Psoas muscle (tissue), 8 donors: ENCODE data around the gene IL18BP. TPM values are rescaled to one million over a fixed set of nuclear protein-coding genes. Genes with fewer than 3 reads are reported as not detected.
A peak's percentile ranks its signal among the peaks of the same experiment; 100 is the strongest.

Experiments used
- ATAC-seq, 4 donors: fragments of 200-7000 bp; cut with Tn5 transposase; one replicate each; pipeline ENCODE4 v1.9.1; 2020; ENCODE audit warnings: moderate library complexity in 3 of 4, mild to moderate bottlenecking in 2 of 4
- DNase-seq, 2 donors: peaks; one replicate each; pipeline ENCODE4 v3.0.0-alpha.2; 2020
- H3K27ac ChIP-seq: fragments of 200-600 bp; one replicate; pipeline ENCODE4 v1.8.0; 2022
- H3K27me3 ChIP-seq, 3 donors: fragments of 200-600 bp in 1 of 3; one replicate each; pipeline versions ENCODE4 v1.6.1 to v1.8.0; 2013 to 2022; ENCODE audit warnings: low read length in 2 of 3, mild to moderate bottlenecking in 2 of 3, moderate library complexity in 1 of 3; ENCODE audit not compliant: insufficient read depth in 3 of 3
- H3K36me3 ChIP-seq, 2 donors: fragments of 200-600 bp in 1 of 2; one replicate each; pipeline versions ENCODE4 v1.6.1 to v1.8.0; 2013 to 2022; ENCODE audit warnings: low read depth in 1 of 2, mild to moderate bottlenecking in 1 of 2, moderate library complexity in 1 of 2; ENCODE audit not compliant: insufficient read depth in 1 of 2
- H3K4me1 ChIP-seq: fragments of 200-600 bp; one replicate; pipeline ENCODE4 v1.8.0; 2022
- H3K4me3 ChIP-seq: fragments of 200-600 bp; one replicate; pipeline ENCODE4 v1.8.0; 2022; ENCODE audit warnings: mild to moderate bottlenecking
- H3K9me3 ChIP-seq: fragments of 200-600 bp; one replicate; pipeline ENCODE4 v1.8.0; 2022
- WGBS, 3 donors: extraction: QIAGEN DNeasy Blood & Tissue Kit; methylation state at CpG; one replicate each; pipeline versions ENCODE4 v1.1.6 to v1.1.7; 2013; 5-methylcytosine and 5-hydroxymethylcytosine counted together
- intact Hi-C, 2 donors: fragments of 100-400 bp; cut with DNase I; formaldehyde crosslinking; loops; one replicate each; pipeline versions ENCODE4 v1.11.0 to v1.14.2; 2022
- polyA plus RNA-seq, 3 donors: library from polyadenylated mRNA; stranded (reverse); fragments of 200-250 nt; gene quantifications; one replicate each; pipeline ENCODE4 v1.2.3, GENCODE V29; 2013
- total RNA-seq, 4 donors: library from RNA; stranded (reverse); fragmentation: NEBNext Ultra II Directional in 2 of 4; extraction: Animal tissue kit (Norgen Biotek cat#: 25700) in 2 of 4; gene quantifications; one replicate each; pipeline versions ENCODE4 v1.2.1 to v1.2.4, GENCODE V29; 2021 to 2023
- TF ChIP-seq, protein P1 (sequence below): fragments of 200-600 bp; IDR thresholded peaks from one replicate; pipeline ENCODE4 v1.8.0; 2022; ENCODE audit warnings: antibody characterized with exemption
- donor health status: healthy with polysubstance abuse.
- donor health status: DM: no; HTN: no; CAD: no; lungs with moderate emphysema.
- donor health status: Bipolar disorder and iron deficiency.
- donor health status: healthy.
- donor health status: DM: yes; HTN: yes; CAD: no.
- donor health status: DM: no; HTN: no; CAD: no.
- donor health status: DM: no; HTN: no; CAD: no.
- donor health status: DM: yes; HTN: yes; CAD: no.

The IL18BP gene
- total and polyA plus RNA-seq, 7 donors, result 1.5 to 4.4 (median 2.9) TPM

DNA sequence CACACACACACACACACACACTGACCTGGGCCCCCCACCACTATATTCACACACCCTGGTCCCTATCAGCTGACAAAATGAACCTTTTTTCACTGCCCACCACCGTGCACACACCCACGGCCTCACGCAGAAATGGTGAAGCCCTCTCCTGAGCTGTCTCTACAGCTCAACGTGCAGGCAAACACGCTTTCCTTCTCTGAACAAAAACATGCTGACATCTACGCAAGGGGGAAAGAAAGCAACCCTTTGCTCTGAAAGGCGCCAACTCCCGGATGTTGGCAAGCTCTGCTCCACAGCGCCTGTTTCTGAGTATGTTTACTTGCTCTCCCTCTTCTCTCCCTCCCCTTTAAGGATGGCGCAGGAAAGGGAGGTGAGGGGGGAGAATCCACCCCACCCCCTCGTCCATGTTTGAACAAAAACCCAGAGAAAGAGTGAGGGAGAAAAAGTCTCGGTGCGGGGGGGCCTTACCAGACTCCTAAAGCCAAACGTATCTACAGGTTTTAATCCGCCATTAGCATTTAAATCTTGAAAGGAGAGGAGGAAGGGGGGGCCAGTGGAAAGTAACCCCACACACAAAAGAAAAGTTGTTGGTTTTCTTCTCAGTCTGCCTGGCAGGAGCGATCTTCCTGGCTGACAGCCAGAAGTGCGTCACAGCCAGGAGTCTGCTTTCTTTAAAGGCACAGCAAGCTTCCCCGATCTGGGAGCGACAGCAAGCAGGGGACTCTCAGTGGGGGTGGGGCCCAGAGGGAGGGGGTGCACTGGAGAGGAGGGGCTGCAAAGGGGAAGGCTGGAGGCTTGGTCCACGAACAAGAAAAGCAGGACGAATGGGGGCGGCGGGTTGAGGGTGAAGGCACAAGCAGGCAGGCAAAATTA lies 42.0 kb downstream of the IL18BP start:
- Histone ChIP-seq H3K9me3 (no peaks in the 10 kb centered on the region), H3K4me1 (peaks cover 46% of the 10 kb centered on the region), H3K27me3 (no peaks in the 10 kb centered on the region), H3K4me3 (peak overlapping the region; percentile 86), H3K36me3 (peaks cover 0 to 2% of the 10 kb centered on the region in 2 donors), H3K27ac (peak overlapping the region; percentile 94)
- DNase-seq (peak; percentile 95 to 97), ATAC-seq (peak; percentile 75 to 81 (median 78))
- 0 to 1% (median 1%) methylated on average over 22 to 23 of the region's 23 CpGs for WGBS, 3 donors
- intact Hi-C loops, result loop anchor here (2.0 to 5.0 kb wide), 2 partner anchors 37 to 40 kb away; partner anchors contain the start of genes LRRC51 (in 1 of the 2) and NUMA1 (in 1 of the 2)
- TF ChIP-seq, protein P1, sequence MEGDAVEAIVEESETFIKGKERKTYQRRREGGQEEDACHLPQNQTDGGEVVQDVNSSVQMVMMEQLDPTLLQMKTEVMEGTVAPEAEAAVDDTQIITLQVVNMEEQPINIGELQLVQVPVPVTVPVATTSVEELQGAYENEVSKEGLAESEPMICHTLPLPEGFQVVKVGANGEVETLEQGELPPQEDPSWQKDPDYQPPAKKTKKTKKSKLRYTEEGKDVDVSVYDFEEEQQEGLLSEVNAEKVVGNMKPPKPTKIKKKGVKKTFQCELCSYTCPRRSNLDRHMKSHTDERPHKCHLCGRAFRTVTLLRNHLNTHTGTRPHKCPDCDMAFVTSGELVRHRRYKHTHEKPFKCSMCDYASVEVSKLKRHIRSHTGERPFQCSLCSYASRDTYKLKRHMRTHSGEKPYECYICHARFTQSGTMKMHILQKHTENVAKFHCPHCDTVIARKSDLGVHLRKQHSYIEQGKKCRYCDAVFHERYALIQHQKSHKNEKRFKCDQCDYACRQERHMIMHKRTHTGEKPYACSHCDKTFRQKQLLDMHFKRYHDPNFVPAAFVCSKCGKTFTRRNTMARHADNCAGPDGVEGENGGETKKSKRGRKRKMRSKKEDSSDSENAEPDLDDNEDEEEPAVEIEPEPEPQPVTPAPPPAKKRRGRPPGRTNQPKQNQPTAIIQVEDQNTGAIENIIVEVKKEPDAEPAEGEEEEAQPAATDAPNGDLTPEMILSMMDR, result no peak

DNA sequence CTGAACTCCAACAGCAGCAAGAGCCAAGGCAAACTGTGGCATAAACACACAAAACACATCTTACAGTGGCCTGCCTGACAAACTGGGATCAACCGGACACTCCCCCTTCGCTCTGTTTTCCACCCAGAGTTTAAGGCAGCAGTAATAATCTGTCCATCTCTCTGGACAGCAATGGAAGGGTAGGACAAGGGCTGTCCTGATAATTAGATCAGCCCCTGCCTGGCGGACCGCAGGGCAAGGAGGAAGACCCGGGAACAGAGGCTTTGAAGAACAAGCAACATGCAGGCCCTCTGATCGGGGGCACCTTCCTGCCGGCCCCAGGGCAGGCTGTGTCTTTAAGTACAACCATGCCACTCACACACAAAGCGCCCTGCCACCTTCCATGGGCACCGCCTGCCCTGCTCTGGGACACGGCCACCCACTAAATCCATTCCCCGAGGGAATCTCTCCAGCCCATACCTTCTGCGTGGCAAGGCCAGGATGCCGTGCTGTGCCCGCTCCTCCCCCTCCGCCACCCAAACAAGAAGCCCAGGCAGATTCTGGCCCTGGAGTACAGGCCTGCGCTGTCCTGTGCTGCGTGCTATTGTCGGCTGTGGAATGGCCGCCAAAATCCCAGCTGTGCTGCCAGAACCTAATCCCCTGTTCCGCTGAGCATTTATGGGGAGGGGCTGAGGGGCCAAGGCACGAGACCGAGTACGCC lies 42.8 kb downstream of the IL18BP start:
- intact Hi-C loops, result loop anchor here (2.0 to 5.0 kb wide), 2 partner anchors 36 to 39 kb away; partner anchors contain the start of genes LRRC51 (in 1 of the 2) and NUMA1 (in 1 of the 2)
- Histone ChIP-seq H3K27me3 (no peaks in the 10 kb centered on the region), H3K9me3 (no peaks in the 10 kb centered on the region), H3K27ac (peak overlapping the region; percentile 94), H3K4me3 (peak overlapping the region; percentile 86), H3K4me1 (peaks cover 38% of the 10 kb centered on the region), H3K36me3 (no peaks in the 10 kb centered on the region)
- peak; percentile 70 to 92 for DNase-seq
- WGBS, 3 donors, result 1% methylated on average over 23 of the region's 23 CpGs
- TF ChIP-seq, protein P1, result no peak
- ATAC-seq, result peak; percentile 78 to 81 (median 79)

DNA sequence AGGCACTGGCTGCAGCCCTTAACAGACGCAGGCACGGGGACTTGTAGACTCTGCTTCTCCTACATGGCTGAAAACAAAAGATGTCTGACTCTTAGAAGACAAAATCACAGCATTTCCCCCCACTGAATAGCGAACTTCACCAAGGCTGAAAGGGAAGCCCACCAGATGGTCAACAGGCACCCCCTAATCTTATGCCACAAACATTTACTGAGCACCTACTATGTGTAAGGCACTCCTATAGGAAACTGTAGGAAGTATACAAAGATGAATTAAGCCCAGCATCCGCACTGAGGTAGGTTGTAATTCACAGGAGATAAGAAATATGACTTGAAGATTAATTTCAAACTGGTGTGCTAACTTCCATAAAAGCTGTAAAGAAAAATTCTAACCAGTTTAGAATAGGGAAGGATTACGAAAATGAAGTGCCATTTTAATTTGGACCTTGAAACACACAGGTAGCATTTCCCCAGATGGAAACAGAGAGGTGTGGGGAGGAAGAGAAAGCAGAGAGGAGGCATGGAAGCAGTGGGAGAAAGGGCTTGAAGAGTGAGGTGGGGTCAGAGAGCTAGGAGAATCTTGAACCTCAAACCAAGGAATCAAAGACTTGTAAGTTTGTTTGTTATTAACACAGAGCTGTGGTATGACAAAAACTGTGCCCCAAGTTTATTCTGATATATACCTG lies 43.5 kb downstream of the IL18BP start:
- peaks cover 31% of the 10 kb centered on the region for H3K4me1 ChIP-seq
- intact Hi-C loops, result loop anchor here in 1 of 2 donors (5.0 kb wide), 1 partner anchor 35 kb away; no protein-coding TSS in a partner anchor

DNA sequence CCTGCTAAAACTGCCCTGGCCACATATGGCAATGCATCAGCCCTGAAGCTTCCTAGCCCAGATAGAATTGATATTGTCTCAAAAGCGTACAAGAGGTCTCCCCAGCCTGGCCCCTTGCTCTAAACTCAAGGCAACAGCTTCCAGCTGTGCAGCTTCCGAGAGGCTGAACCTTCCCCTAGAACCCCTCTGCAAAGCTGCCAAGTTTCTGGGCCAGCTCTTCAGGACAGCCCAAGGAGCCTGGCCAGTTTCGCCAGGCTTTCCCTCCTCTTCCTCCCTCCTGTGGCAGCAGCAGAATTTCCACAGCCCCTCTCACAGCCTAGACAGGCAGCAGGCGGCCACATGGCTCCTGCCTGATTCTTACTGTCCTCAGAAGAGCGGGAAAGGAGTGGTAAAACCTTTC lies 47.1 kb downstream of the IL18BP start:
- DNase-seq, result no peak
- intact Hi-C loops, result no loop called here
- no peaks in the 10 kb centered on the region for H3K27me3 ChIP-seq
- ATAC-seq, result no peak
- no peaks in the 10 kb centered on the region for H3K9me3 ChIP-seq
- 83 to 93% (median 85%) methylated on average over 5 of the region's 5 CpGs for WGBS, 3 donors
- TF ChIP-seq, protein P1, result no peak
- H3K27ac ChIP-seq, result no peak overlapping the region
- peaks cover 0 to 15% of the 10 kb centered on the region in 2 donors for H3K36me3 ChIP-seq
- no peak overlapping the region for H3K4me3 ChIP-seq
- H3K4me1 ChIP-seq, result peaks cover 5% of the 10 kb centered on the region

More for the DNA sequence above, 43.5 kb downstream of the IL18BP start:
- ATAC-seq, result no peak
- Histone ChIP-seq H3K4me3 (peak overlapping the region; percentile 86), H3K36me3 (peaks cover 0 to 3% of the 10 kb centered on the region in 2 donors), H3K27ac (peak overlapping the region; percentile 94), H3K27me3 (no peaks in the 10 kb centered on the region), H3K9me3 (no peaks in the 10 kb centered on the region)
- WGBS, 3 donors, result 18 to 26% (median 19%) methylated on average over 5 of the region's 5 CpGs
- TF ChIP-seq, protein P1, result no peak
- no peak for DNase-seq
